Kidney (tissue), 14 donors: ENCODE results near the gene ETV6. TPM values are rescaled to one million over a fixed set of nuclear protein-coding genes. Genes with fewer than 3 reads are reported as not detected.

Experiments
- DNase-seq, 5 donors: peaks; one replicate each; pipeline ENCODE4 v3.0.0-alpha.2; 2013 to 2020
- FAIRE-seq: peaks from 2 replicates; lab custom pipeline; 2012; peaks lifted over from hg19 to GRCh38; lab: Jason Lieb, UNC
- H3K27ac ChIP-seq, 2 donors: one replicate each; pipeline ENCODE4 v1.7.0; 2013; ENCODE audit warnings: low read depth in 2 of 2, low read length in 2 of 2, inconsistent platforms in 1 of 2
- H3K27me3 ChIP-seq: one replicate; pipeline ENCODE4 v1.7.1; 2013; ENCODE audit warnings: low read length, inconsistent platforms; ENCODE audit not compliant: control insufficient read depth, insufficient read depth
- H3K36me3 ChIP-seq, 3 donors: one replicate each; pipeline versions ENCODE4 v1.7.0 to v1.7.1; 2013; ENCODE audit warnings: low read length in 3 of 3, control low read depth in 1 of 3, inconsistent platforms in 1 of 3; ENCODE audit not compliant: insufficient read depth in 3 of 3, control insufficient read depth in 2 of 3
- H3K4me1 ChIP-seq, 3 donors: one replicate each; pipeline versions ENCODE4 v1.7.0 to v1.7.1; 2013; ENCODE audit warnings: low read length in 3 of 3, inconsistent platforms in 1 of 3, low read depth in 1 of 3; ENCODE audit not compliant: control insufficient read depth in 2 of 3, insufficient read depth in 2 of 3
- H3K4me3 ChIP-seq, 3 donors: one replicate each; pipeline versions ENCODE4 v1.7.0 to v1.8.1; 2013; ENCODE audit warnings: low read length in 3 of 3, control low read depth in 1 of 3, inconsistent platforms in 1 of 3
- H3K9ac ChIP-seq, 3 donors: one replicate each; pipeline versions ENCODE4 v1.7.0 to v1.7.1; 2013; ENCODE audit warnings: low read length in 3 of 3, control low read depth in 1 of 3, inconsistent platforms in 1 of 3
- H3K9me3 ChIP-seq, 3 donors: one replicate each; pipeline versions ENCODE4 v1.7.0 to v1.7.1; 2013; ENCODE audit warnings: low read length in 3 of 3, control low read depth in 1 of 3, inconsistent platforms in 1 of 3; ENCODE audit not compliant: control insufficient read depth in 2 of 3, insufficient read depth in 1 of 3
- CTCF ChIP-seq: IDR thresholded peaks from 3 replicates; pipeline ENCODE4 v1.5.1; 2012; ENCODE audit warnings: mild to moderate bottlenecking, moderate library complexity, borderline replicate concordance; ENCODE audit not compliant: insufficient read depth; ENCODE audit errors: extremely low read depth
- intact Hi-C: fragments of 100-400 bp; cut with DNase I; formaldehyde crosslinking; loops from one replicate; pipeline ENCODE4 v1.11.1; 2022
- polyA plus RNA-seq: library from polyadenylated mRNA; stranded (reverse); fragments of 350-450 nt; fragmentation: Illumina TruSeq; extraction: RNeasy Lipid Tissue Mini Kit (QIAGEN cat#74804); gene quantifications from one replicate; pipeline ENCODE4 v1.2.3, GENCODE V29; 2014; ENCODE audit warnings: low read depth, low replicate concordance; ENCODE audit not compliant: insufficient read depth
- total RNA-seq: library from RNA; stranded (reverse); fragmentation: NEBNext Ultra II Directional; extraction: Animal tissue kit (Norgen Biotek cat#: 25700); gene quantifications from one replicate; pipeline ENCODE4 v1.2.1, GENCODE V29; 2021
- donor health status: control.
- donor health status: control.
- donor health status: control.
- donor health status: control.
- donor health status: control.
- donor health status: DM: yes; HTN: yes; CAD: no.
- donor health status: Normal renal cell carcinoma (clear cell type).

The ETV6 gene
- total and polyA plus RNA-seq, 2 donors from 2014 or later = 5.2 to 59.8 TPM

GRCh38 chr12:11666131-11667050 lies 16.9 kb downstream of the ETV6 start:
- no peaks in the 10 kb centered on the region for H3K27me3 ChIP-seq
- no peak for FAIRE-seq
- no peak for DNase-seq
- peaks cover 0 to 8% (median 6%) of the 10 kb centered on the region in 3 donors for H3K4me1 ChIP-seq
- no peak for TF ChIP-seq CTCF
- H3K36me3 ChIP-seq = no peaks in the 10 kb centered on the region
- H3K9ac ChIP-seq = no peak overlapping the region
- no peak overlapping the region for H3K27ac ChIP-seq
- H3K4me3 ChIP-seq = no peak overlapping the region
- no peaks in the 10 kb centered on the region for H3K9me3 ChIP-seq
- intact Hi-C loops = no loop called here

- Histone ChIP-seq H3K4me1 (peaks cover 0 to 3% (median 0%) of the 10 kb centered on the region in 3 donors), H3K4me3 (no peak overlapping the region), H3K27me3 (no peaks in the 10 kb centered on the region), H3K36me3 (no peaks in the 10 kb centered on the region), H3K9me3 (no peaks in the 10 kb centered on the region), H3K27ac (no peak overlapping the region), H3K9ac (no peak overlapping the region)
- TF ChIP-seq CTCF = no peak
- intact Hi-C loops = no loop called here
- FAIRE-seq (no peak), DNase-seq (no peak)
Observed at GRCh38 chr12:11667171-11667570, 17.7 kb downstream of the ETV6 start.

- no peaks in the 10 kb centered on the region for H3K27me3 ChIP-seq
- no peaks in the 10 kb centered on the region for H3K9me3 ChIP-seq
- intact Hi-C loops = no loop called here
- no peak for TF ChIP-seq CTCF
- no peak overlapping the region for H3K27ac ChIP-seq
- no peak overlapping the region for H3K9ac ChIP-seq
- DNase-seq = no peak
- H3K36me3 ChIP-seq = no peaks in the 10 kb centered on the region
- no peaks in the 10 kb centered on the region for H3K4me1 ChIP-seq
- FAIRE-seq = no peak
- no peak overlapping the region for H3K4me3 ChIP-seq
Observed at GRCh38 chr12:11668611-11669010, 19.1 kb downstream of the ETV6 start.
